Dedifferentiated amniotic fluid mesenchymal stem cell (primary cell): Measurements from ENCODE around the gene USF3.
A peak's percentile ranks its signal among the peaks of the same experiment; 100 is the strongest.

Experiments used
- DNase-seq: peaks from one replicate; pipeline ENCODE4 v3.0.0-alpha.2; 2016; ENCODE audit errors: extremely low spot score

Gene USF3

DNA sequence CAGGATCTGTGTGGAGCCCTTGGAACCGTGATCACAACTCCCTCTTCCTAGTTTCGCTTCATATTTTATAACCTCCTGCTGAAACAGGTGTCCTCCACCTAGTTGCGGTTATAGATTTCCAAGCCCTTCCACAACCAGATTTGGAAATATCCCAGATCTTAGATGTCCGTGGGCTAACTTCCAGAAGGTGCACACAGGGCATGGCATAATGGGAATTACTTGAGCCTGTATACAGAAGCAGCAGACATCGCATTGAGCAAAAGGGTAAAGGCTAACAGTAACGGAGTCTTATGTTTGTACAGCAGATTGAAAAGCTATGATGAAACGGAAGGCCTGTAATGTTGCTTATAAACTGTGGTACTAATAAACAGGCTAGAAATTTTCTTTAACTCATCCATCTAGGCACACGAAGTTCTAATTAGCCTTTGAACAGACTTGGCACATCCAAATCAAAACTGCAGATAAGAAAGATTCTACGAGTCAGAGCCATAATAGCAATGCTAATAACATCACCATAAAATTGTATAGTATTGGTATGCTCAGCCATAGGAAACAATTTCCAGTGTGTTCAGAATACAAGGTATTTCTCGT lies 1.2 kb upstream of the USF3 start:
- peak; percentile 19 for DNase-seq

DNA sequence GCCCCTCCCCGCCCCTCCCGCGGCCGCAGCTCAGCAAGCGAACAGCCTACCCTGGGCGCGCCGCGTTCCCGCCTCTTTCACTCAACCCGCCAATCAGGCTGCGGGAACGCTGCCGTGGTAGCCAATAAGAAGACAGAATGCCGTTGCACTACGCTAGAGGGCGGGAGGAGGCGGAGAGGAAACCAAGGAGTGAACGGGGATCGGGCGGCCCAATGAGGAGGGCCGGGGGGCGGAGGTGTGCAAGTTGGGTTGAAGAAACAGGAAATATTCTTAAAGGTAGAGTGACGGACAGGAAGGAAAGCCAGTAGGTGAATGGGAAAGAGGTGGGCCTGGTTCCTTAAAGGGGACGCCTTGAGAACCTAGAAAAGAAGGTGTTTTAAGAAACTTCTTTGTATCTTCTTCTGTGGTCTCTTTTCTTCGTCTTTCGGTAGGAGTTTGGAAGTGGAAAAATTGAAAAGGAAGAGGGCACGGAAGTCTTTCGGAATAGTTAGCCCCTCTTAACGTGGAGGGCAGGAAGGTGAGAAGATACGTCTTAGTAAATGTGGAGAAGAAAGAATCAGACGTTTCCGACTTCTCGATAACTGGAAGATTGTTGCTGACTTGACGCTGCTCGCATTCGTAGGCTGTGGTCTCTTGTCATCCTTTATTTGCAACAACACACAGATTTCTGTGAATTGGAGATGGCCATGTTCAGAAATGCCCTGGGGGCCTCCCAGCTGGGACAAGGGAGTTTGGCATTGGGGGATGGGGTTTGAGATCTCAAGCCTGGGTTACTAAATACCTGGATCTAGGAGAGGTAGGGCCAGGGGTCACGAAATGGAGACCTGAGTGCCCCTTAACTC lies 437 bp upstream of the USF3 start:
- peak; percentile 99 for DNase-seq

DNA sequence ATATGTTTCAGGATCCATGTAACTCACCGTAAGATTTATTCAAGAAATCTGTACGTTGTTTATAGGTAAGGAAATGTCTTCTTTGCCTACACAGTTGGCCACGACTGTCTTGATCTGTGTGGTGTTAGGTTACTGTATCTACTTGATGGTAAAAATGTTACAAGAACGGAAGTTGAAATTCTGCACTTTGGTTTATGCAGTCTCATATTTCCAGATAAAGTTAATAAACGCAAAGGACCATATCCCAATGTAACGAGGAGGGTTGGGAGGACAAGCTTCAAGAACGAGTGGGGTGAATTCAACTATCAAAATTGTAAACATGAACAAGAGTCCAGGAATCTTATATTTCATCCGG lies 1.0 kb downstream of the USF3 start:
- DNase-seq: no peak

- no peak for DNase-seq
These were observed 6.0 kb downstream of the USF3 start for GRCh38 chr3:113690482-113690881.

DNA sequence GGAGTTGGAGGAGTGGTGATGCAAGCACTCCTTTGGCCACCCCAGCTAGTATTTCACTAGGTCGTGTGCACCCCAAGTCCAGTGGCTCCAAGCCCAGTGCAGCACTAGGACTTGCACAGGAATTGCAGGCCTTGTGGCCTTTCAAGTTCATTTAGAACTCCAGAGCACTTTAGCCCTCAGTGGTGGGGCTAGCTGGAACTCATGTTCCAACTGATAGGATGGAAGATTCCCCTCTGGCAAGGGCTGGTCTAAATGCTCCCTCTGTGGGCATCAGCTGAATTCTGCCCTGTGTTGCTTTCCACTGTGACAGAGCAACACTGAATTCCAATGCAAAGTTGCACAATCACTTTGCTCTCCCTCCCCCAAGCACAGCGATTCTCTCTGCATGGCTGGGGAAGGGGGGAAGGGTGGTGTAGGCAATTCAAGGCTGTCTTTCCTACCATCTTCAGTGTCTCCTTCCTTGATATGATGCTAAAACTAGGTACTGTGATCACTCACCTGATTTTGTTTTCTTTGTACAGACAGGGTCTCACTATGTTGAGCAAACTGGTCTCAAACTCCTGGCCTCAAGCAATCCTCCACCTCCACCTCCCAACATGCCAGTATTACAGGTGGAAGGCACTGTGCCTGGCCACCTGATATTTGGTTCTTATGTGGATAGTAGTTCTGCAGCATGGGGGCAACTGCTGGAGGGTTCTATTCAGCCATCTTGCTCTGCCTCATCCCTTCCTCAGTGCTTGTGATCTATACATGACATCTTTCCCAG lies 10.3 kb downstream of the USF3 start:
- peak; percentile 36 for DNase-seq

GRCh38 chr3:113685124-113685523 lies 11.3 kb downstream of the USF3 start:
- DNase-seq: no peak

DNA sequence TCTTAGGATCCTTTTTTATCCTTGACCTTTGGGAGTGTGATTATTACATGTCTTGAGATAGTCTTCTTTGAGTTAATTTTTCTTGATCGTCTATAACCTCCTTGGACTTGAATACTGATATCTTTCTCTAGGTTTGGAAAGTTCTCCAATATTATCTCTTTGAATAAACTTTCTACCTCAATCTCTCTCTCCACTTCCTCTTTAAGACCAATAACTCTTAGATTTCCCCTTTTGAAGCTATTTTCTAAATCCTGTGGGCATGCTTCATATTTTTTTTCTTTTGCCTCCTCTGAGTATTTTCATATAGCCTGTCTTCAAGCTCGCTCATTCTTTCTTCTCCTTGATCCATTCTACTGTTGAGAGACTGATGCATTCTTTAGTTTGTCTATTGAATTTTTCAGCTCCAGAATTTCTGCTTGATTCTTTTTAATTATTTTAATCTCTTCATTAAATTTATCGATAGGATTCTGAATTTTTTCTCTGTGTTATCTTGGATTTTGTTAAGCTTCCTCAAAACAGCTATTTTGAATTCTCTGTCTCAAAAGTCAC lies 12.1 kb downstream of the USF3 start:
- no peak for DNase-seq

DNA sequence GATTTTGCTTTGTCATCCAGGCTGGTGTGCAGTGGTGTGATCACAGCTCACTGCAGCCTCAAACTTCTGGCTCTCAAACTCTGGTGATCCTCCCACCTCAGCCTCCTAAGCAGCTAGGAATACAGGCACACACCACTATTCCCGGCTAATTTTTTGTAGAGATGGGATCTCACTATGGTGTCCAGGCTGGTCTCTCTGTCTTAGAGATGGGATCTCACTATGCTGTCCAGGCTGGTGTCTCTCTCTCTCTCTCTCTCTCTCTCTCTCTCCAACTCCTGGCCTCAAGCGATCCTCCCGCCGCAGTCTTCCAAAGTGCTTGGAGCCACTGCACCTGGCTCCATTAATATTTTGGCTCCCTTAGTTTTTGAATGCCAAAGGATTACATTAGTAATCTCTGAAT lies 17.7 kb downstream of the USF3 start:
- DNase-seq: no peak

DNA sequence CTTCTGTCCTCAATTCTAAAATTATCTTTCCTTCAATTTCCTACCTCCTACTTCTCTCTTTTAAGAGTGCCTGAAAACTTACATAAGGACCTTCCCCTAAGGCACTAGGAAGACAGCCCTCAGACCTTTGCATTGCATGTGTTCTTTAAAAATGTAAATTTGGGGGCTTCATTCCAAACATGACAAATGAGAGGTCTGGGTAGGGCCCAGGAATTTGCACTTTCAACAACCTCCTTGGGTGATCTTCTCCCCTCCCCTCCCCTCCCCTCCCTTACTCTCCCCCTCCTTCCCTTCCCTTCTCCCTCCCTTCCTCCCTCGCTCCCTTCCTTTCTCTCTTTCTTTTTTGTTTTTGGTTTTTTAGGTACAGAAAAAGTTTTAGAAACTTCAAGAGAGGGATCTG lies 18.7 kb downstream of the USF3 start:
- DNase-seq: no peak

DNA sequence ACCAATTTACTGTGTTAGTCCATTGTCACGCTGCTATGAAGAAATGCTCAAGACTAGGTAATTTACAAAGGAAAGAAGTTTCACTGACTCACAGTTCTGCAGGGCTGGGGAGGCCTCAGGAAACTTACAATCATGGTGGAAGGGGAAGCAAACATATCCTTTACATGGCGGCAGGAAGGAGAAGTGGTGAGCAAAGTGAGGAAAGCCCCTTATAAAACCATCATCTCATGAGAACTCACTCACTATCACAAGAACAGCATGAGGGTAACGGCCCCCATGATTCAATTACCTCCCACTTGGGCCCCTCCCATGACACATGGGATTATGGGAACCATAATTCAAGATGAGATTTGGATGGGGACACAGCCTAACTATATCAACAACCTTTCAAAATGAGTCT lies 20.2 kb downstream of the USF3 start:
- no peak for DNase-seq

GRCh38 chr3:113673593-113673992 lies 22.8 kb downstream of the USF3 start:
- no peak for DNase-seq

- DNase-seq: peak; percentile 21
These were observed 28.4 kb downstream of the USF3 start for GRCh38 chr3:113668015-113668414.

- DNase-seq: no peak
These were observed 31.8 kb downstream of the USF3 start for GRCh38 chr3:113664523-113665094.

- DNase-seq: no peak
These were observed 32.7 kb downstream of the USF3 start for GRCh38 chr3:113663761-113664160.

GRCh38 chr3:113663324-113663750 lies 33.1 kb downstream of the USF3 start:
- no peak for DNase-seq

- no peak for DNase-seq
These were observed 33.6 kb downstream of the USF3 start for GRCh38 chr3:113662824-113663223.

- DNase-seq: no peak
These were observed 35.5 kb downstream of the USF3 start for GRCh38 chr3:113660896-113661295.

GRCh38 chr3:113660458-113660857 lies 36.0 kb downstream of the USF3 start:
- DNase-seq: no peak

DNA sequence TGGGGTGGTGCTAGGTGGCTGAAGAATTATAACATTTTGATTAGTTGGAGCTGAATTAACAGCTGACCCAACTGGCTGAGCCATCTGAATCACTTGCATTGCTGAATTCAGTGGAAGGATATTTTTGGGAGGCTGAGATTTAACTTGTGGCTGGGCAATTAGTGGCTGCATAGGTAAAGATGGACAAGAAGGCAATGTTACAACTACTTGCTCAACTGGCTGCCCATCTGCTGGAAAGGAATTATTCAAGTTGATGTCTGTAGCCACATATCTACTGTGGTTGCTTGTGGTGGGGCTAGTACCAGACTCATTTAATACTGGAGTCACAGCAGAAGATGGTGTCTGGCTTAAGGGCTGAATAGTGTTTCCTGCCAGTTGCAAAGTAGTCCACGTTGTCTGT lies 36.4 kb downstream of the USF3 start:
- no peak for DNase-seq

DNA sequence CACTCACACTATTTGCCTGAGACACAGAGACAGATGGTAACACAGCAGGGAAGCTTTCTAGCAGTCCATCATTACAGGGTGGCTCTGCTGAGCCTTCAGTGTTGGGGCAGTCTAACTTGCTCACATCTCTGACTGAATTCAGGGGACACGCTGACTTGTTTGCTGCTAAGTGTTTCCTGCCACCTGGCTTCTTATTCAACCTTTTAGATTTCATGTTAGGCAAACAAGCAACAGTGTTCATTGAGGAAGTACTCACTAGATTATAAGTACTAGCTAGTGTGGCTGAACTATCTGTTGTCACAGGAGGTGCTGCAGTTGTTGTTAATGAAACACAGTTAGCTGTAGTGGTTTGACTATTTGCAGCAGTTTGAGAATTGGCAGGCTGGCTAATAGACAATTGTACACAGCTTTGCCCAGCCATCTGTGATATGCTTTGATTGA lies 37.3 kb downstream of the USF3 start:
- no peak for DNase-seq

- no peak for DNase-seq
These were observed 38.3 kb downstream of the USF3 start for GRCh38 chr3:113658107-113658506.

DNA sequence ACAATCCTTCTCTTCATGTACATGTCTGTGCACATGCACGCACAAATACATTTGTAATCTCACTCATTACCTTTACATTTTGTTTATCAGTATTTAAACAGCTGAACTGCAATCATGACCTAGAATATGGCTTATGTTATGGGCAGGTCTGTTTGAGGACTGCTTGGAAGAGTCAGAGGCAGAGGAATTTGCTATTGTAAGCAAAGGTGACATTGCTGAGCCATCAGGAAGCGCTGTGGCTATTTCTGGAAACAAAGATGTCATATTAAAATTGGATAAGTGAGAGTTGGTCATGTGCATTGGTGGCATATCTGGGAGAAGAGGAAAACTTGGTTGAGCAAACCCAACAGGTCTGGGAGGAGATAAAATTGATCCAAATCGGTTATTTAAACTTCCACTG lies 41.6 kb downstream of the USF3 start:
- DNase-seq: no peak
